Psoas muscle (tissue), 8 donors: ENCODE data around the gene MTG1. TPM values are rescaled to one million over a fixed set of nuclear protein-coding genes. Genes with fewer than 3 reads are reported as not detected.

Source experiments
- ATAC-seq, 4 donors: fragments of 200-7000 bp; cut with Tn5 transposase; one replicate each; pipeline ENCODE4 v1.9.1; 2020; ENCODE audit warnings: moderate library complexity in 3 of 4, mild to moderate bottlenecking in 2 of 4
- DNase-seq, 2 donors: peaks; one replicate each; pipeline ENCODE4 v3.0.0-alpha.2; 2020
- H3K27ac ChIP-seq: fragments of 200-600 bp; one replicate; pipeline ENCODE4 v1.8.0; 2022
- H3K27me3 ChIP-seq, 3 donors: fragments of 200-600 bp in 1 of 3; one replicate each; pipeline versions ENCODE4 v1.6.1 to v1.8.0; 2013 to 2022; ENCODE audit warnings: low read length in 2 of 3, mild to moderate bottlenecking in 2 of 3, moderate library complexity in 1 of 3; ENCODE audit not compliant: insufficient read depth in 3 of 3
- H3K36me3 ChIP-seq, 2 donors: fragments of 200-600 bp in 1 of 2; one replicate each; pipeline versions ENCODE4 v1.6.1 to v1.8.0; 2013 to 2022; ENCODE audit warnings: low read depth in 1 of 2, mild to moderate bottlenecking in 1 of 2, moderate library complexity in 1 of 2; ENCODE audit not compliant: insufficient read depth in 1 of 2
- H3K4me1 ChIP-seq: fragments of 200-600 bp; one replicate; pipeline ENCODE4 v1.8.0; 2022
- H3K4me3 ChIP-seq: fragments of 200-600 bp; one replicate; pipeline ENCODE4 v1.8.0; 2022; ENCODE audit warnings: mild to moderate bottlenecking
- H3K9me3 ChIP-seq: fragments of 200-600 bp; one replicate; pipeline ENCODE4 v1.8.0; 2022
- CTCF ChIP-seq: fragments of 200-600 bp; IDR thresholded peaks from one replicate; pipeline ENCODE4 v1.8.0; 2022; ENCODE audit warnings: antibody characterized with exemption
- WGBS, 3 donors: extraction: QIAGEN DNeasy Blood & Tissue Kit; methylation state at CpG; one replicate each; pipeline versions ENCODE4 v1.1.6 to v1.1.7; 2013; 5-methylcytosine and 5-hydroxymethylcytosine counted together
- intact Hi-C, 2 donors: fragments of 100-400 bp; cut with DNase I; formaldehyde crosslinking; loops; one replicate each; pipeline versions ENCODE4 v1.11.0 to v1.14.2; 2022
- polyA plus RNA-seq, 3 donors: library from polyadenylated mRNA; stranded (reverse); fragments of 200-250 nt; gene quantifications; one replicate each; pipeline ENCODE4 v1.2.3, GENCODE V29; 2013
- total RNA-seq, 4 donors: library from RNA; stranded (reverse); fragmentation: NEBNext Ultra II Directional in 2 of 4; extraction: Animal tissue kit (Norgen Biotek cat#: 25700) in 2 of 4; gene quantifications; one replicate each; pipeline versions ENCODE4 v1.2.1 to v1.2.4, GENCODE V29; 2021 to 2023
- donor health status: healthy with polysubstance abuse.
- donor health status: DM: no; HTN: no; CAD: no; lungs with moderate emphysema.
- donor health status: Bipolar disorder and iron deficiency.
- donor health status: healthy.
- donor health status: DM: yes; HTN: yes; CAD: no.
- donor health status: DM: no; HTN: no; CAD: no.
- donor health status: DM: no; HTN: no; CAD: no.
- donor health status: DM: yes; HTN: yes; CAD: no.

The MTG1 gene
- total and polyA plus RNA-seq, 7 donors = 22.7 to 67.1 (median 31.5) TPM

GRCh38 chr10:133471300-133472109, 77.5 kb downstream of the MTG1 start:
- Histone ChIP-seq H3K4me1 (no peaks in the 10 kb centered on the region), H3K9me3 (no peaks in the 10 kb centered on the region), H3K27me3 (no peaks in the 10 kb centered on the region), H3K4me3 (no peak overlapping the region), H3K36me3 (no peaks in the 10 kb centered on the region), H3K27ac (no peak overlapping the region)
- 74 to 83% (median 81%) methylated on average over 7 of the region's 7 CpGs for WGBS, 3 donors
- ATAC-seq (no peak), DNase-seq (no peak)
- TF ChIP-seq CTCF = no peak
- intact Hi-C loops = no loop called here

Other genes starting within 250 kb of the MTG1 start
- gene KNDC1, start 233.9 kb upstream of the MTG1 start, total RNA-seq = under 1 TPM in 1 of 4 donors, not detected in 3; 0.10 TPM
- gene KNDC1, start 233.9 kb upstream of the MTG1 start, polyA plus RNA-seq = under 1 TPM in 2 of 3 donors, not detected in 1; under 0.01 to 0.01 TPM
- not detected for gene UTF1, start 163.9 kb upstream of the MTG1 start, total RNA-seq
- not detected for gene UTF1, start 163.9 kb upstream of the MTG1 start, polyA plus RNA-seq
- gene VENTX, start 156.3 kb upstream of the MTG1 start, total RNA-seq = under 1 TPM; 0.21 to 0.32 (median 0.27) TPM
- gene VENTX, start 156.3 kb upstream of the MTG1 start, polyA plus RNA-seq = under 1 TPM; 0.03 to 0.34 (median 0.13) TPM
- 1 to 10 TPM; 2.2 to 2.8 (median 2.5) TPM for gene ADAM8, start 117.3 kb upstream of the MTG1 start, total RNA-seq
- gene ADAM8, start 117.3 kb upstream of the MTG1 start, polyA plus RNA-seq = under 1 TPM; 0.21 to 0.94 (median 0.29) TPM
- 10 to 100 TPM; 31.0 to 53.2 (median 41.1) TPM for gene TUBGCP2, start 85.3 kb upstream of the MTG1 start, total RNA-seq
- gene TUBGCP2, start 85.3 kb upstream of the MTG1 start, polyA plus RNA-seq = 10 to 100 TPM; 20.3 to 33.8 (median 25.1) TPM
- 10 to 100 TPM; 47.6 to 64.2 (median 54.0) TPM for gene ZNF511, start 85.2 kb upstream of the MTG1 start, total RNA-seq
- gene ZNF511, start 85.2 kb upstream of the MTG1 start, polyA plus RNA-seq = 10 to 100 TPM; 43.2 to 51.3 (median 44.7) TPM
- not detected for gene CALY, start 57.3 kb upstream of the MTG1 start, total RNA-seq
- gene CALY, start 57.3 kb upstream of the MTG1 start, polyA plus RNA-seq = under 1 TPM in 1 of 3 donors, not detected in 2; 0.05 TPM
- not detected for gene PRAP1, start 46.8 kb upstream of the MTG1 start, total RNA-seq
- gene PRAP1, start 46.8 kb upstream of the MTG1 start, polyA plus RNA-seq = under 1 TPM in 2 of 3 donors, not detected in 1; 0.14 to 0.64 TPM
- gene FUOM, start 36.1 kb upstream of the MTG1 start, total RNA-seq = 1 to 10 TPM; 3.0 to 6.7 (median 4.5) TPM
- 1 to 10 TPM; 5.4 to 9.1 (median 8.6) TPM for gene FUOM, start 36.1 kb upstream of the MTG1 start, polyA plus RNA-seq
- gene ECHS1, start 20.8 kb upstream of the MTG1 start, total RNA-seq = 100 to 1,000 TPM in 3 of 4 donors, 10 to 100 TPM in 1; 83.2 to 151 (median 120) TPM
- 100 to 1,000 TPM; 107 to 131 (median 123) TPM for gene ECHS1, start 20.8 kb upstream of the MTG1 start, polyA plus RNA-seq
- gene PAOX, start 14.9 kb upstream of the MTG1 start, total RNA-seq = 1 to 10 TPM; 3.1 to 5.2 (median 3.4) TPM
- 1 to 10 TPM; 2.4 to 4.1 (median 3.6) TPM for gene PAOX, start 14.9 kb upstream of the MTG1 start, polyA plus RNA-seq
- not detected for gene SPRN, start 30.5 kb downstream of the MTG1 start, total RNA-seq
- under 1 TPM; 0.08 to 0.22 (median 0.12) TPM for gene SPRN, start 30.5 kb downstream of the MTG1 start, polyA plus RNA-seq
- 1 to 10 TPM in 2 of 4 donors, under 1 TPM in 2; 0.37 to 1.8 (median 0.94) TPM for gene SCART1, start 59.8 kb downstream of the MTG1 start, total RNA-seq
- gene SCART1, start 59.8 kb downstream of the MTG1 start, polyA plus RNA-seq = 1 to 10 TPM in 1 of 3 donors, under 1 TPM in 2; 0.08 to 1.1 (median 0.14) TPM
- gene CYP2E1, start 133.2 kb downstream of the MTG1 start, total RNA-seq = 1 to 10 TPM in 3 of 4 donors, under 1 TPM in 1; 0.57 to 3.0 (median 1.8) TPM
- 1 to 10 TPM in 1 of 3 donors, under 1 TPM in 2; 0.25 to 1.3 (median 0.41) TPM for gene CYP2E1, start 133.2 kb downstream of the MTG1 start, polyA plus RNA-seq
- under 1 TPM in 2 of 4 donors, not detected in 2; 0.38 to 0.47 TPM for gene SYCE1, start 171.4 kb downstream of the MTG1 start, total RNA-seq
- gene SYCE1, start 171.4 kb downstream of the MTG1 start, polyA plus RNA-seq = under 1 TPM; 0.08 to 0.68 (median 0.30) TPM
- not detected for gene FRG2B, start 232.6 kb downstream of the MTG1 start, total RNA-seq
- not detected for gene FRG2B, start 232.6 kb downstream of the MTG1 start, polyA plus RNA-seq